Endothelial cell (in vitro differentiated cells): Measurements from ENCODE around the gene PLA2G2E. TPM values are rescaled to one million over a fixed set of nuclear protein-coding genes. Genes with fewer than 3 reads are reported as not detected.

Source experiments
- DNase-seq: peaks from one replicate; pipeline ENCODE4 v3.0.0; 2021; ENCODE audit warnings: low spot score
- H3K27ac Mint-ChIP-seq: one replicate; pipeline ENCODE4 v1.8.0; 2021; ENCODE audit warnings: mixed read lengths, inconsistent platforms; ENCODE audit not compliant: unreplicated experiment
- H3K27me3 Mint-ChIP-seq: one replicate; pipeline ENCODE4 v1.8.0; 2021; ENCODE audit warnings: mild to moderate bottlenecking, moderate library complexity, mixed read lengths, inconsistent platforms; ENCODE audit not compliant: unreplicated experiment
- H3K36me3 Mint-ChIP-seq: one replicate; pipeline ENCODE4 v1.8.0; 2021; ENCODE audit warnings: mild to moderate bottlenecking, low read depth, mixed read lengths, inconsistent platforms; ENCODE audit not compliant: unreplicated experiment
- H3K4me1 Mint-ChIP-seq: one replicate; pipeline ENCODE4 v1.8.0; 2021; ENCODE audit warnings: mild to moderate bottlenecking, mixed read lengths, inconsistent platforms; ENCODE audit not compliant: unreplicated experiment
- H3K4me3 Mint-ChIP-seq: one replicate; pipeline ENCODE4 v1.8.0; 2021; ENCODE audit warnings: mild to moderate bottlenecking, mixed read lengths, inconsistent platforms; ENCODE audit not compliant: unreplicated experiment
- H3K9me3 Mint-ChIP-seq: one replicate; pipeline ENCODE4 v1.8.0; 2021; ENCODE audit warnings: mixed read lengths, inconsistent platforms; ENCODE audit not compliant: unreplicated experiment
- CTCF ChIP-seq: fragments of 200-600 bp; sonication (generic); IDR thresholded peaks from one replicate; pipeline ENCODE4 v1.5.0; 2021; ENCODE audit warnings: antibody characterized with exemption; ENCODE audit not compliant: unreplicated experiment
- total RNA-seq: library from RNA; stranded (reverse); fragmentation: NEBNext Ultra II Directional; extraction: Animal tissue kit (Norgen Biotek cat#: 25700); gene quantifications from one replicate; pipeline ENCODE4 v1.2.1, GENCODE V29; 2021; ENCODE audit not compliant: unreplicated experiment

PLA2G2E gene
- total RNA-seq, 1 donor from 2014 or later: not detected

- no peaks in the 10 kb centered on the region for H3K36me3 Mint-ChIP-seq
- H3K27ac Mint-ChIP-seq: no peak overlapping the region
- H3K9me3 Mint-ChIP-seq: no peaks in the 10 kb centered on the region
These were observed 19.2 kb upstream of the PLA2G2E start for GRCh38 chr1:19942657-19943056.

GRCh38 chr1:19942088-19942487, 18.7 kb upstream of the PLA2G2E start:
- Mint-ChIP-seq H3K4me3 (no peak overlapping the region), H3K4me1 (no peaks in the 10 kb centered on the region), H3K27ac (no peak overlapping the region), H3K9me3 (no peaks in the 10 kb centered on the region), H3K27me3 (peaks cover 2% of the 10 kb centered on the region), H3K36me3 (no peaks in the 10 kb centered on the region)
- no peak for TF ChIP-seq CTCF
- DNase-seq: no peak

More at GRCh38 chr1:19942657-19943056, 19.2 kb upstream of the PLA2G2E start:
- TF ChIP-seq CTCF: no peak
- Mint-ChIP-seq H3K4me3 (no peak overlapping the region), H3K27me3 (peaks cover 1% of the 10 kb centered on the region), H3K4me1 (no peaks in the 10 kb centered on the region)
- DNase-seq: no peak

GRCh38 chr1:19941206-19941568, 17.8 kb upstream of the PLA2G2E start:
- no peak for TF ChIP-seq CTCF
- Mint-ChIP-seq H3K4me3 (no peak overlapping the region), H3K27ac (no peak overlapping the region), H3K36me3 (no peaks in the 10 kb centered on the region), H3K4me1 (peaks cover 4% of the 10 kb centered on the region), H3K9me3 (no peaks in the 10 kb centered on the region), H3K27me3 (peaks cover 5% of the 10 kb centered on the region)
- no peak for DNase-seq

GRCh38 chr1:19940486-19941205, 17.2 kb upstream of the PLA2G2E start:
- no peak for TF ChIP-seq CTCF
- no peak for DNase-seq
- peaks cover 5% of the 10 kb centered on the region for H3K27me3 Mint-ChIP-seq
- H3K4me3 Mint-ChIP-seq: no peak overlapping the region
- no peaks in the 10 kb centered on the region for H3K9me3 Mint-ChIP-seq
- no peak overlapping the region for H3K27ac Mint-ChIP-seq
- no peaks in the 10 kb centered on the region for H3K36me3 Mint-ChIP-seq
- H3K4me1 Mint-ChIP-seq: peaks cover 7% of the 10 kb centered on the region

- Mint-ChIP-seq H3K27ac (no peak overlapping the region), H3K9me3 (no peaks in the 10 kb centered on the region)
These were observed 15.1 kb upstream of the PLA2G2E start for GRCh38 chr1:19938472-19938871.

More at GRCh38 chr1:19938472-19938871, 15.1 kb upstream of the PLA2G2E start:
- no peak for TF ChIP-seq CTCF
- Mint-ChIP-seq H3K4me3 (no peak overlapping the region), H3K36me3 (no peaks in the 10 kb centered on the region), H3K27me3 (peaks cover 5% of the 10 kb centered on the region), H3K4me1 (peaks cover 7% of the 10 kb centered on the region)
- no peak for DNase-seq
